ENCODE results near the gene NCK1.
"Not testable (repeated sequence)": the region's sequence is repeated elsewhere in the genome, so short reads cannot be mapped to it uniquely, and the experiment has no call there.

NCK1 gene

GRCh38 chr3:136959599-136959998 is 97.6 kb downstream of the NCK1 start:
- H3K4me1 Mint-ChIP-seq, result no peaks in the 10 kb centered on the region
- TF ChIP-seq, protein P1, sequence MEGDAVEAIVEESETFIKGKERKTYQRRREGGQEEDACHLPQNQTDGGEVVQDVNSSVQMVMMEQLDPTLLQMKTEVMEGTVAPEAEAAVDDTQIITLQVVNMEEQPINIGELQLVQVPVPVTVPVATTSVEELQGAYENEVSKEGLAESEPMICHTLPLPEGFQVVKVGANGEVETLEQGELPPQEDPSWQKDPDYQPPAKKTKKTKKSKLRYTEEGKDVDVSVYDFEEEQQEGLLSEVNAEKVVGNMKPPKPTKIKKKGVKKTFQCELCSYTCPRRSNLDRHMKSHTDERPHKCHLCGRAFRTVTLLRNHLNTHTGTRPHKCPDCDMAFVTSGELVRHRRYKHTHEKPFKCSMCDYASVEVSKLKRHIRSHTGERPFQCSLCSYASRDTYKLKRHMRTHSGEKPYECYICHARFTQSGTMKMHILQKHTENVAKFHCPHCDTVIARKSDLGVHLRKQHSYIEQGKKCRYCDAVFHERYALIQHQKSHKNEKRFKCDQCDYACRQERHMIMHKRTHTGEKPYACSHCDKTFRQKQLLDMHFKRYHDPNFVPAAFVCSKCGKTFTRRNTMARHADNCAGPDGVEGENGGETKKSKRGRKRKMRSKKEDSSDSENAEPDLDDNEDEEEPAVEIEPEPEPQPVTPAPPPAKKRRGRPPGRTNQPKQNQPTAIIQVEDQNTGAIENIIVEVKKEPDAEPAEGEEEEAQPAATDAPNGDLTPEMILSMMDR (IDR thresholded peaks at IDR 0.05; ENCODE audit: unreplicated experiment in 3 of 3), result no peak
- no peaks in the 10 kb centered on the region for H3K27me3 Mint-ChIP-seq (ENCODE audit: low read depth)
- no peak overlapping the region for H3K4me3 Mint-ChIP-seq
- H3K9me3 Mint-ChIP-seq, result peaks cover 6% of the 10 kb centered on the region
- no peaks in the 10 kb centered on the region for H3K36me3 Mint-ChIP-seq (ENCODE audit: low read depth)
- H3K27ac Mint-ChIP-seq, result no peak overlapping the region

GRCh38 chr3:136960838-136961836 is 99.1 kb downstream of the NCK1 start:
- no peaks in the 10 kb centered on the region for H3K4me1 Mint-ChIP-seq
- no peaks in the 10 kb centered on the region for H3K27me3 Mint-ChIP-seq (ENCODE audit: low read depth)

GRCh38 chr3:136962927-136963326 is 100.9 kb downstream of the NCK1 start:
- Mint-ChIP-seq H3K4me1 (no peaks in the 10 kb centered on the region), H3K9me3 (peaks cover 6% of the 10 kb centered on the region), H3K27me3 (ENCODE audit: low read depth) (no peaks in the 10 kb centered on the region), H3K36me3 (ENCODE audit: low read depth) (no peaks in the 10 kb centered on the region), H3K27ac (no peak overlapping the region), H3K4me3 (no peak overlapping the region)
- TF ChIP-seq, protein P1 (IDR thresholded peaks at IDR 0.05; ENCODE audit: unreplicated experiment in 3 of 3), result no peak

More at GRCh38 chr3:136960838-136961836, 99.1 kb downstream of the NCK1 start:
- TF ChIP-seq, protein P1 (IDR thresholded peaks at IDR 0.05; ENCODE audit: unreplicated experiment in 3 of 3), result no peak
- H3K4me3 Mint-ChIP-seq, result no peak overlapping the region
- no peaks in the 10 kb centered on the region for H3K36me3 Mint-ChIP-seq (ENCODE audit: low read depth)
- H3K27ac Mint-ChIP-seq, result peak overlapping the region in 2 of 3 experiments; percentile 10 to 36
- peaks cover 6% of the 10 kb centered on the region for H3K9me3 Mint-ChIP-seq

DNA sequence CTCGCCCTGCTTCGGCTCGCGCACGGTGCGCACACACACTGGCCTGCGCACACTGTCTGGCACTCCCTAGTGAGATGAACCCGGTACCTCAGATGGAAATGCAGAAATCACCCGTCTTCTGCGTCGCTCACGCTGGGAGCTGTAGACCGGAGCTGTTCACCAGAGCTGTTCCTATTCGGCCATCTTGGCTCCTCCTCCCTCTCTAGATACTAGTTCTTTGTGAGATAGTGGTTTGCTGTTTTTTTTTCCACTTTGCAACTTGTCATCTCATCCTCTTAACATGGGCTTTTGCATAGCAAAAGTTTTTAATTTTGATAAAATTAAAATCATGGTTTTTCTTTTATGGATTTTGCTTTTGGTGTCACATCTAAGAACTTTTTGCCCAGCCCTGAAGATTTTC is 107.5 kb downstream of the NCK1 start:
- Mint-ChIP-seq H3K4me3 (peak overlapping the region in 2 of 3 experiments; percentile 13 to 61), H3K9me3 (peaks cover 29% of the 10 kb centered on the region)
- H3K4me1 Mint-ChIP-seq; H3K27me3 Mint-ChIP-seq (ENCODE audit: low read depth); H3K36me3 Mint-ChIP-seq (ENCODE audit: low read depth); H3K27ac Mint-ChIP-seq: not testable (repeated sequence)

DNA sequence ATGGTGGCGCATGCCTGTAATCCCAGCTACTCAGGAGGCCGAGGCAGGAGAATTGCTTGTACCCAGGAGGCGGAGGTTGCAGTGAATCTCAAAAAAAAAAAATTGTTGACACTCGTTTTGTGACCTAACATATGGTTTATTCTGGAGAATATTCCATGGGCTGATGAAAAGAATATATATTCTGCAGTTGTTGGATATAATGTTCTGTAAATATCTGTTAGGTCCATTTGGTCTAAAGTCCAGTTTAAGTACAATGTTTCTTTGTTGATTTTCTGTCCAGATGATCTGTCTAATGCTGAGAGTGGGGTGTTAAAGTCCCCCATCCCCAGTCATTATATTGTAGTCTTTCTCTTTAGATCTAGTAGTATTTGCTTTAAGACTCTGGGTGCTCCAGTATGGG is 111.3 kb downstream of the NCK1 start:
- peaks cover 37% of the 10 kb centered on the region for H3K9me3 Mint-ChIP-seq
- TF ChIP-seq, protein P1 (IDR thresholded peaks at IDR 0.05; ENCODE audit: unreplicated experiment in 3 of 3), result no peak
- no peak overlapping the region for H3K4me3 Mint-ChIP-seq
- H3K36me3 Mint-ChIP-seq (ENCODE audit: low read depth), result peaks cover 8% of the 10 kb centered on the region
- no peak overlapping the region for H3K27ac Mint-ChIP-seq
- H3K4me1 Mint-ChIP-seq, result no peaks in the 10 kb centered on the region
- no peaks in the 10 kb centered on the region for H3K27me3 Mint-ChIP-seq (ENCODE audit: low read depth)

- Mint-ChIP-seq H3K9me3 (peaks cover 35% of the 10 kb centered on the region), H3K36me3 (ENCODE audit: low read depth) (peaks cover 8% of the 10 kb centered on the region), H3K4me1 (no peaks in the 10 kb centered on the region), H3K27me3 (ENCODE audit: low read depth) (no peaks in the 10 kb centered on the region), H3K27ac (no peak overlapping the region), H3K4me3 (no peak overlapping the region)
- TF ChIP-seq, protein P1 (IDR thresholded peaks at IDR 0.05; ENCODE audit: unreplicated experiment in 3 of 3), result no peak
Measured at GRCh38 chr3:136974670-136975069, 112.7 kb downstream of the NCK1 start.

Data from nephron (organoid).